ENCODE data around the gene CACNA2D3. TPM values are rescaled to one million over a fixed set of nuclear protein-coding genes. Genes with fewer than 3 reads are reported as not detected.

CACNA2D3 gene
- total and polyA plus RNA-seq, 4 donors: 0.06 to 0.37 (median 0.08) TPM; not detected in 1

GRCh38 chr3:54781728-54782127 lies 659.4 kb downstream of the CACNA2D3 start:
- H3K27me3 ChIP-seq (ENCODE audit: control insufficient read depth in 4 of 4, insufficient read depth in 4 of 4, low read length in 3 of 4): no peaks in the 10 kb centered on the region
- no peaks in the 10 kb centered on the region for H3K36me3 ChIP-seq (ENCODE audit: control insufficient read depth in 4 of 4, insufficient read depth in 3 of 4, low read depth in 1 of 4, low read length in 3 of 4)
- no peak overlapping the region for H3K4me3 ChIP-seq (ENCODE audit: low read depth in 1 of 3, low read length in 3 of 3)
- H3K4me1 ChIP-seq (ENCODE audit: control insufficient read depth in 4 of 4, insufficient read depth in 4 of 4, low read length in 3 of 4): no peaks in the 10 kb centered on the region
- 53% methylated on average over 1 of the region's 1 CpG for WGBS
- no peaks in the 10 kb centered on the region for H3K9me3 ChIP-seq (ENCODE audit: control insufficient read depth in 4 of 4, low read length in 3 of 4)
- no peak overlapping the region for H3K9ac ChIP-seq (ENCODE audit: low read depth in 1 of 2, low read length in 2 of 2)
- no peak overlapping the region for H3K27ac ChIP-seq (ENCODE audit: low read depth in 1 of 2, low read length in 2 of 2)
- TF ChIP-seq ZBTB33 (IDR thresholded peaks at IDR 0.05) (no peak), YY1 (IDR thresholded peaks at IDR 0.05) (no peak), NR2F2 (IDR thresholded peaks at IDR 0.05) (no peak), TAF1 (conservative IDR thresholded peaks at IDR 0.05) (no peak), GABPA (IDR thresholded peaks at IDR 0.05 in 1 of 2, conservative IDR thresholded peaks at IDR 0.05 in 1 of 2) (no peak), HNF4G (IDR thresholded peaks at IDR 0.05) (no peak), EGR1 (IDR thresholded peaks at IDR 0.05; ENCODE audit: low read depth in 2 of 2) (no peak), ATF3 (IDR thresholded peaks at IDR 0.05) (no peak), FOXA1 (IDR thresholded peaks at IDR 0.05) (no peak), RXRA (IDR thresholded peaks at IDR 0.05) (no peak)
- DNase-seq (ENCODE audit: low spot score): no peak

- no peak for DNase-seq (ENCODE audit: low spot score)
- Histone ChIP-seq H3K4me1 (ENCODE audit: control insufficient read depth in 4 of 4, insufficient read depth in 4 of 4, low read length in 3 of 4) (no peaks in the 10 kb centered on the region), H3K9me3 (ENCODE audit: control insufficient read depth in 4 of 4, low read length in 3 of 4) (no peaks in the 10 kb centered on the region), H3K27me3 (ENCODE audit: control insufficient read depth in 4 of 4, insufficient read depth in 4 of 4, low read length in 3 of 4) (no peaks in the 10 kb centered on the region), H3K9ac (ENCODE audit: low read depth in 1 of 2, low read length in 2 of 2) (no peak overlapping the region), H3K27ac (ENCODE audit: low read depth in 1 of 2, low read length in 2 of 2) (no peak overlapping the region), H3K36me3 (ENCODE audit: control insufficient read depth in 4 of 4, insufficient read depth in 3 of 4, low read depth in 1 of 4, low read length in 3 of 4) (no peaks in the 10 kb centered on the region), H3K4me3 (ENCODE audit: low read depth in 1 of 3, low read length in 3 of 3) (no peak overlapping the region)
- TF ChIP-seq ZBTB33 (IDR thresholded peaks at IDR 0.05) (no peak), REST (IDR thresholded peaks at IDR 0.05) (no peak), ATF3 (IDR thresholded peaks at IDR 0.05) (no peak), RXRA (IDR thresholded peaks at IDR 0.05) (no peak), CTCF (IDR thresholded peaks at IDR 0.05; ENCODE audit: low read depth, low read length, missing input control) (no peak), RAD21 (IDR thresholded peaks at IDR 0.05) (no peak), NR2F2 (IDR thresholded peaks at IDR 0.05) (no peak), GABPA (IDR thresholded peaks at IDR 0.05 in 1 of 2, conservative IDR thresholded peaks at IDR 0.05 in 1 of 2) (no peak), HNF4A (conservative IDR thresholded peaks at IDR 0.05) (no peak), SP1 (IDR thresholded peaks at IDR 0.05) (no peak), JUND (IDR thresholded peaks at IDR 0.05) (no peak), HNF4G (IDR thresholded peaks at IDR 0.05) (no peak), MAX (IDR thresholded peaks at IDR 0.05) (no peak), EGR1 (IDR thresholded peaks at IDR 0.05; ENCODE audit: low read depth in 2 of 2) (no peak), FOXA1 (IDR thresholded peaks at IDR 0.05) (no peak), YY1 (IDR thresholded peaks at IDR 0.05) (no peak)
Observed at GRCh38 chr3:54783611-54784010, 661.3 kb downstream of the CACNA2D3 start.
